Breast epithelium (tissue), 4 donors: ENCODE measurements around the gene CDK18. TPM values are rescaled to one million over a fixed set of nuclear protein-coding genes. Genes with fewer than 3 reads are reported as not detected.

Experiments
- DNase-seq, 2 donors: peaks; one replicate each; pipeline ENCODE4 v3.0.0-alpha.2; 2019; ENCODE audit warnings: low spot score in 2 of 2
- H3K27ac ChIP-seq, 2 donors: fragments of 200-600 bp; sonication (generic) in 1 of 2; one replicate each; pipeline ENCODE4 v1.5.1; 2016 to 2019; ENCODE audit warnings: mild to moderate bottlenecking in 1 of 2
- H3K27me3 ChIP-seq, 2 donors: fragments of 200-600 bp; sonication (generic) in 1 of 2; one replicate each; pipeline versions ENCODE4 v1.5.1 to v1.6.0; 2017 to 2019; ENCODE audit warnings: control low read depth in 1 of 2, mild to moderate bottlenecking in 1 of 2
- H3K36me3 ChIP-seq: fragments of 200-600 bp; one replicate; pipeline ENCODE4 v1.5.1; 2019
- H3K4me1 ChIP-seq, 2 donors: fragments of 200-600 bp; sonication (generic); one replicate each; pipeline ENCODE4 v1.5.1; 2016 to 2019; ENCODE audit warnings: control low read depth in 1 of 2
- H3K4me3 ChIP-seq, 3 donors: fragments of 200-600 bp; sonication (generic); 1 replicate in 2 of 3; 2 replicates in 1 of 3; pipeline ENCODE4 v1.5.1; 2016 to 2019; ENCODE audit warnings: mild to moderate bottlenecking in 3 of 3, moderate library complexity in 2 of 3
- H3K9me3 ChIP-seq, 2 donors: fragments of 200-600 bp; sonication (generic) in 1 of 2; one replicate each; pipeline ENCODE4 v1.5.1; 2016 to 2019; ENCODE audit warnings: control low read depth in 1 of 2
- CTCF ChIP-seq, 3 donors: fragments of 450-650 bp; IDR thresholded peaks; one replicate each; pipeline ENCODE4 v1.5.1; 2016 to 2017; ENCODE audit warnings: antibody characterized with exemption in 3 of 3, mild to moderate bottlenecking in 3 of 3, moderate library complexity in 3 of 3
- POLR2A ChIP-seq: fragments of 450-650 bp; IDR thresholded peaks from one replicate; pipeline ENCODE4 v1.6.1; 2016; ENCODE audit warnings: antibody characterized with exemption, mild to moderate bottlenecking, moderate library complexity
- POLR2AphosphoS5 ChIP-seq, 3 donors: sonication (generic); formaldehyde crosslinking; IDR thresholded peaks; one replicate each; pipeline ENCODE4 v1.6.1; 2017; ENCODE audit warnings: antibody characterized with exemption in 3 of 3
- intact Hi-C: fragments of 100-400 bp; cut with DNase I; formaldehyde crosslinking; loops from one replicate; pipeline ENCODE4 v1.15.1; 2023; ENCODE audit warnings: low total_unique reads
- total RNA-seq, 3 donors: library from RNA; depleted of rRNA; stranded (reverse); fragments of >200 nt; gene quantifications; one replicate each; pipeline ENCODE4 v1.1.0, GENCODE V29; 2016

The CDK18 gene
- total RNA-seq, 3 donors from 2014 or later = 1.4 to 12.3 (median 9.2) TPM

GRCh38 chr1:205492201-205492667, 12.2 kb upstream of the CDK18 start:
- H3K4me1 ChIP-seq = peaks cover 5 to 18% of the 10 kb centered on the region in 2 donors
- H3K4me3 ChIP-seq = no peak overlapping the region
- H3K9me3 ChIP-seq = no peaks in the 10 kb centered on the region
- DNase-seq = no peak
- no peaks in the 10 kb centered on the region for H3K27me3 ChIP-seq
- TF ChIP-seq POLR2AphosphoS5 (IDR thresholded peaks at IDR 0.05) (no peak), POLR2A (no peak), CTCF (IDR thresholded peaks at IDR 0.05) (no peak)
- H3K36me3 ChIP-seq = no peaks in the 10 kb centered on the region
- H3K27ac ChIP-seq = peak overlapping the region; percentile 69 to 72
- intact Hi-C loops = no loop called here

- TF ChIP-seq POLR2AphosphoS5 (IDR thresholded peaks at IDR 0.05) = no peak
- TF ChIP-seq CTCF (IDR thresholded peaks at IDR 0.05) = no peak
- no peak for TF ChIP-seq POLR2A
Observed at GRCh38 chr1:205492774-205493173, 11.7 kb upstream of the CDK18 start.

GRCh38 chr1:205493241-205494085, 11.0 kb upstream of the CDK18 start:
- Histone ChIP-seq H3K4me3 (no peak overlapping the region), H3K27me3 (no peaks in the 10 kb centered on the region), H3K4me1 (peaks cover 5 to 18% of the 10 kb centered on the region in 2 donors), H3K27ac (peak overlapping the region; percentile 69 to 72), H3K36me3 (no peaks in the 10 kb centered on the region), H3K9me3 (no peaks in the 10 kb centered on the region)
- no peak for TF ChIP-seq POLR2AphosphoS5 (IDR thresholded peaks at IDR 0.05)
- no peak for TF ChIP-seq POLR2A
- no peak for TF ChIP-seq CTCF (IDR thresholded peaks at IDR 0.05)
- intact Hi-C loops = no loop called here
- peak in 1 of 2 donors; percentile 66 for DNase-seq

More at GRCh38 chr1:205492774-205493173, 11.7 kb upstream of the CDK18 start:
- Histone ChIP-seq H3K4me1 (peaks cover 5 to 18% of the 10 kb centered on the region in 2 donors), H3K27ac (peak overlapping the region; percentile 69 to 72), H3K36me3 (no peaks in the 10 kb centered on the region), H3K27me3 (no peaks in the 10 kb centered on the region), H3K9me3 (no peaks in the 10 kb centered on the region), H3K4me3 (no peak overlapping the region)
- intact Hi-C loops = no loop called here
- DNase-seq = no peak

- H3K27me3 ChIP-seq = no peaks in the 10 kb centered on the region
- H3K4me1 ChIP-seq = peaks cover 5 to 18% of the 10 kb centered on the region in 2 donors
- intact Hi-C loops = no loop called here
- H3K9me3 ChIP-seq = no peaks in the 10 kb centered on the region
- DNase-seq = no peak
- H3K27ac ChIP-seq = peak overlapping the region; percentile 69 to 72
- H3K4me3 ChIP-seq = no peak overlapping the region
- H3K36me3 ChIP-seq = no peaks in the 10 kb centered on the region
- no peak for TF ChIP-seq POLR2A
- no peak for TF ChIP-seq POLR2AphosphoS5 (IDR thresholded peaks at IDR 0.05)
- no peak for TF ChIP-seq CTCF (IDR thresholded peaks at IDR 0.05)
Observed at GRCh38 chr1:205494115-205494514, 10.4 kb upstream of the CDK18 start.

GRCh38 chr1:205495237-205495823, 9.1 kb upstream of the CDK18 start:
- no peak for DNase-seq
- Histone ChIP-seq H3K9me3 (no peaks in the 10 kb centered on the region), H3K27me3 (no peaks in the 10 kb centered on the region), H3K4me3 (no peak overlapping the region), H3K27ac (no peak overlapping the region), H3K36me3 (no peaks in the 10 kb centered on the region), H3K4me1 (peaks cover 5 to 18% of the 10 kb centered on the region in 2 donors)
- intact Hi-C loops = no loop called here
- TF ChIP-seq POLR2AphosphoS5 (IDR thresholded peaks at IDR 0.05) (no peak), CTCF (IDR thresholded peaks at IDR 0.05) (no peak), POLR2A (no peak)
